Activated naive CD4-positive, alpha-beta T cell treated with anti-CD3 and anti-CD28 coated beads, Interleukin-2, amount 10 ng/mL, durations not matched to agents 7 days and 5 days (primary cell): ENCODE measurements around the gene MBOAT2.

Source experiments
- CTCF ChIA-PET: fragments of 350-600 bp; sonication (Branson Sonifier 250); formaldehyde crosslinking; loops from one replicate; lab custom pipeline; 2021; ENCODE audit warnings: antibody characterized with exemption; lab: Charles Lee
- DNase-seq: peaks from one replicate; pipeline ENCODE4 v3.0.0-alpha.2; 2020
- H3K27ac Mint-ChIP-seq: one replicate; pipeline ENCODE4 v1.8.0; 2021; ENCODE audit warnings: mild to moderate bottlenecking, moderate library complexity, mixed read lengths
- H3K27me3 Mint-ChIP-seq: one replicate; pipeline ENCODE4 v1.8.0; 2021; ENCODE audit warnings: mild to moderate bottlenecking, mixed read lengths
- H3K36me3 Mint-ChIP-seq: one replicate; pipeline ENCODE4 v1.8.0; 2021; ENCODE audit warnings: mixed read lengths
- H3K4me1 Mint-ChIP-seq: one replicate; pipeline ENCODE4 v1.8.0; 2021; ENCODE audit warnings: mixed read lengths
- H3K4me3 Mint-ChIP-seq: one replicate; pipeline ENCODE4 v1.8.0; 2021; ENCODE audit warnings: mild to moderate bottlenecking, moderate library complexity, mixed read lengths
- H3K9me3 Mint-ChIP-seq: one replicate; pipeline ENCODE4 v1.8.0; 2021; ENCODE audit warnings: mixed read lengths

MBOAT2 gene

DNA sequence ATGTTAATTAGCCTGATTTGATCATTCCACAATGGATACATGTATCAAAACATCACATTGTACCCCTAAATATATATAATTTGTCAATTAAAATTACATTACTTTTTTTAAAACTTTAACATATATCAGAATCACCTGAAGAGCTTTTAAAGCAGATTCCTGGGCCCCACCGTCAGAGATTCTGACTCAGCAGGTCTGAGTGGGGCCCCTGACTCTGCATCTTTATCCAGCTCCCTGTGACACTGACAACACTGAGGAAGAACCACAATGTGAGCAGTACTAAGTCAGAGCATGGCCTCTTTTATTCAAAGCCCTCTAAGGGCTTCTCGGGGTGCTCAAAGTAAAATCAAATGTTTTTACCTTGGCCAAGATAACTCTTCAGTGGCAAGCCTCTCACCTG is 175.8 kb downstream of the MBOAT2 start:
- no peaks in the 10 kb centered on the region for H3K27me3 Mint-ChIP-seq
- H3K9me3 Mint-ChIP-seq = no peaks in the 10 kb centered on the region
- CTCF ChIA-PET = no interaction called here
- H3K36me3 Mint-ChIP-seq = peaks cover 8% of the 10 kb centered on the region
- DNase-seq = no peak
- no peak overlapping the region for H3K27ac Mint-ChIP-seq
- no peak overlapping the region for H3K4me3 Mint-ChIP-seq
- H3K4me1 Mint-ChIP-seq = peaks cover 6% of the 10 kb centered on the region

DNA sequence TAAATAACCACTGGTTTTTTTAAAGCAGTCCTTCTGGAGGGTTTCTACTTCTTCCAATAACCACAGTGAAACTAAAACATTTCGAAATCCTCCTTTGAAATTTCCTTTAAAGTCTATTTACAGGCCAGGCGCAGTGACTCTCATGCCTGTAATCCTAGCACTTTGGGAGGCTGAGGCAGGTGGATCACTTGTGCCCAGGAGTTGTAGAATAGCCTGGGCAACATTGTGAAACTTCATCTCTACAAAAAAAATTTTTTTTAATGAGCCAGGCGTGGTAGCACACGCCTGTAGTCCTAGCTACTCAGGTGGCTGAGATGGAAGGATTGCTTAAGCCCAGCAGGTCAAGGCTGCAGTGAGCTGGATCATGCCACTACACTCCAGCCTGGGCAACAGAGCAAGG is 181.3 kb downstream of the MBOAT2 start:
- H3K36me3 Mint-ChIP-seq = peaks cover 16% of the 10 kb centered on the region

DNA sequence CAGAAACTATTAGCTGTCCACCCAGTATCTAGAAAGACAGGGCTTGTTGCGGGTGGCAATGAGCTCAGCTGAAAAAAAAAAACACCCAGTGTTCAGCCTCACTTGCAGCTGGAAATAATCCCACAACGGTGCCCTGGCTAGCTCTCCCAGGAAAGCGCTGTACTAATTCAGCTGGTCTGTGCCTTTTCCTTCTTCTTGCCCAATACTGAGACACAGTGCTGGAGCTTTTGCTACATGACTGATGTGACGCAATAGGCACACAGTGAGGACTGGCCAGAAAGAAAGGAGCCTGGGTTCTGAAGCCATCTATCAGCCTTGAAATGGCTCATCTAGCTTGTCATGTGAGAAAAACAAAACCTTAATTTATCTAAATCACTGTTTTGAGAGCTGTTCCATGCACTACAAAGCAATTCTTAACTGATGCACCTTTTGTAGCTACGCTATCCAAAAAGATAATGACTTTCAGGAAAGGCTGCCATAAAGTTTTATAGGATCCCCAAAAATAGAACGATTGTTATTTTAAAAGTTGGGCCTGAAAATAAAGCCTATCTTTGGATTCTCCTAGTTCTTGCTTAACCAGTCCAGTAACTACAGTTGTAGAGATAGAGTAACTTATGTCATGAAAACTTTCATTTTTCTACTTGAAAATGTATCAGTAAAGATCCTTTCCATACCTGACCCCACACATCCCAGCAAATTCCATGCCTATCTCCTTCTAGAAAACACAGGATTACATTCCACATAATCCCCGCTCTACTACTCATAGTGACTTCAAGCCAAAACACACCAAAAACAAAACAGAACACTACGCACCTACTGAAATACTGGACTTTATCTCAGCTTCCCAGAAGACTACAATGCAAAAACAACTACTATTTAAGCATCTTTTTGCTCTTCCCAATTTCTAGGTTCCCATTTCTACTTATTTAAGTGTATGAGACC is 181.9 kb downstream of the MBOAT2 start:
- Mint-ChIP-seq H3K27me3 (no peaks in the 10 kb centered on the region), H3K27ac (no peak overlapping the region), H3K4me3 (no peak overlapping the region), H3K4me1 (no peaks in the 10 kb centered on the region), H3K9me3 (no peaks in the 10 kb centered on the region), H3K36me3 (peaks cover 16% of the 10 kb centered on the region)
- DNase-seq = no peak
- CTCF ChIA-PET = no interaction called here

More for the DNA sequence above, 181.3 kb downstream of the MBOAT2 start:
- CTCF ChIA-PET = no interaction called here
- Mint-ChIP-seq H3K4me1 (no peaks in the 10 kb centered on the region), H3K9me3 (no peaks in the 10 kb centered on the region), H3K27me3 (no peaks in the 10 kb centered on the region), H3K27ac (no peak overlapping the region), H3K4me3 (no peak overlapping the region)
- no peak for DNase-seq

DNA sequence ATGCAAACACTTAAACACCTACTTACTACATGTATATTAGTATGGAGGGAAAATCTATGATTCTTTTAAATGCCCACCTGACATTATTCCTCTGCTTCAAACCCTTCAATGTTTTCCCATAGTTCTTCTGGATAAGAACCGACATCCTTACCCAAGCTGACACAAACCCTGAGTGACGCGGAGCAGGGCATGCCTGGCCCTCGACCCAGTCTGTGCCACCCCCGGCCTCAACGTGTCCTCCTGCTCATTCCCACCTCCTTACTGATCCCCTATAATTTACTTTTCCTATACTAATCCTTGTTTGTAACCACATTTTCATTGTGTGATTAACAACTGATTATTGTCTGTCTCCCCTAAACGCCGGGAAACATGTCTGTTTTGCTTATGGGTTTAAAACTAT is 183.5 kb downstream of the MBOAT2 start:
- H3K9me3 Mint-ChIP-seq = no peaks in the 10 kb centered on the region
- H3K27ac Mint-ChIP-seq = no peak overlapping the region
- no peak overlapping the region for H3K4me3 Mint-ChIP-seq
- H3K36me3 Mint-ChIP-seq = peaks cover 12% of the 10 kb centered on the region
- no peaks in the 10 kb centered on the region for H3K4me1 Mint-ChIP-seq
- H3K27me3 Mint-ChIP-seq = no peaks in the 10 kb centered on the region
- CTCF ChIA-PET = no interaction called here
- DNase-seq = no peak

DNA sequence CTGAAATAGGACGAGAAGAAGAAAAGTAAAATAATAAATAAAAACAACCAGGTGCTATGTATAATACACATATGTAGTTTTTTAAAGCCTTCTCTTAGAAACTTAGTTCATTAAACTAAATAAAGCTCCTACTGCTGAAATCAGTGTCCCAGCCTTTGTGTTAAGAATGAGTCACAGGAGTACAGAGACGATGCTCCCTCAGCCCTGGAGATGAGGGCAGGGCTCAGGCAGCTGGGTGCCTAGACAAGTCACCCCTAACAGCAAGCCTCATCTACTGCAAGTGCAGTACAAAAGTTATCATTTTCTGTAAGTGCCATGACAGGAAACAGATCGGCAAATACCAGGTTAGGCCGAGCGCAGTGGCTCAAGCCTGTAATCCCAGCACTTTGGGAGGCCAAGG is 184.3 kb downstream of the MBOAT2 start:
- no peak for DNase-seq
- Mint-ChIP-seq H3K27me3 (no peaks in the 10 kb centered on the region), H3K27ac (no peak overlapping the region), H3K9me3 (no peaks in the 10 kb centered on the region), H3K4me1 (no peaks in the 10 kb centered on the region), H3K36me3 (peaks cover 7% of the 10 kb centered on the region), H3K4me3 (no peak overlapping the region)
- CTCF ChIA-PET = no interaction called here

DNA sequence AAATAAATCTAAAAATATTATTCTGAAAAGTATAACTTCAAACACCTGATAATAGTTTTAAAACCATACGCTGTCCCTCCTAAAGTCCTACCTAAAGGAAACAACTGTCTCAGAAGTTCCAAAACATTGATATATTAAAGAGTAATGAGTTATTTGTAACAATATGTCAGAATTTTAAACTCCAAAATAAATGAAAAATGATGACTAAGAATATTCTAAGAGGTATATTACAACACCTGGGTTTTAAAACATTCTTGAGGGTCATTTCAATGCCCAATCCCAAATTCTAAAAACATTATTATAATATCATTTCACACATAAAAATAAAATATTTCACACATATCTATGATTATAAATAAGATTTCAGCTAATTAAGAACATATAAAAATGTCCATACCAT is 186.3 kb downstream of the MBOAT2 start:
- Mint-ChIP-seq H3K27me3 (no peaks in the 10 kb centered on the region), H3K4me1 (no peaks in the 10 kb centered on the region), H3K9me3 (no peaks in the 10 kb centered on the region), H3K27ac (no peak overlapping the region), H3K4me3 (no peak overlapping the region), H3K36me3 (peaks cover 10% of the 10 kb centered on the region)
- DNase-seq = no peak
- CTCF ChIA-PET = no interaction called here

DNA sequence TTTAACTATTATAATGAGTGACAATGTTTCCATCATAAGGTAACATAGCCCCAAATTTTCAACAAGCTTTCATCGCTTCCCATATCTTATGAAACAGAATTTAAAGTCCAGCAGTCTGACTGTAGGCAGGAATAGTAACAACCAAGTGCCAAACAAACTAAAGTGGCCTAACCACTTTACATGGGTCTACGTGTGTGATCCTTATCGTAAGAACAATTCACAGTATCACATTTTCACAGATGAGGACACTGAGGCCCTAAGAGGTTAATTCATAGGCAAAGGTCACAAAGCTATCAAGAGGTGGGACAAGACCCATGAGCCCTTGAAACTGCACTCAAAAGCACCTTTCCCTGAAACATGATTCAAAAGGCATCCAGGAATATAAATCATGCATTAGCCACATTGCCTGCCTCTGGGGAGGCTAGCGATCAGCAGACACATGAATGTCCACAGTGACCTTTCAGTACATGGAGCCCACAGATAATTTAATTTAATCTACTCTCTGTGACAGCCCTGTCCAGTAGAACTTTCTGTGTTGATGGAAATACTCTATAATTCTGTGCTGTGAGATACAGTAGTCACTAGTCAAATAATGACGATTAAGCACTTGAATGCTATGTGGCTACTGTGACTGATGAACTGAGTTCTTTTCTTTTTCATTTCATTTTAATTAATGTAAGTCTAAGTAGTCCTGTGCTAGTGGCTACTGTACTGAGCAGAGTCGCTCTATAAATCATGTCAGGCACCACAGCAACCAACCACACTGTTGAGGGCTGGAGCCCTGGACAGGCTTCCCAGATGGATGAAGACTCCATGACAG is 196.4 kb downstream of the MBOAT2 start:
- peaks cover 10% of the 10 kb centered on the region for H3K4me1 Mint-ChIP-seq
- no peak overlapping the region for H3K27ac Mint-ChIP-seq
- CTCF ChIA-PET = no interaction called here
- no peaks in the 10 kb centered on the region for H3K27me3 Mint-ChIP-seq
- no peak for DNase-seq
- H3K4me3 Mint-ChIP-seq = no peak overlapping the region
- no peaks in the 10 kb centered on the region for H3K9me3 Mint-ChIP-seq
- peaks cover 48% of the 10 kb centered on the region for H3K36me3 Mint-ChIP-seq

DNA sequence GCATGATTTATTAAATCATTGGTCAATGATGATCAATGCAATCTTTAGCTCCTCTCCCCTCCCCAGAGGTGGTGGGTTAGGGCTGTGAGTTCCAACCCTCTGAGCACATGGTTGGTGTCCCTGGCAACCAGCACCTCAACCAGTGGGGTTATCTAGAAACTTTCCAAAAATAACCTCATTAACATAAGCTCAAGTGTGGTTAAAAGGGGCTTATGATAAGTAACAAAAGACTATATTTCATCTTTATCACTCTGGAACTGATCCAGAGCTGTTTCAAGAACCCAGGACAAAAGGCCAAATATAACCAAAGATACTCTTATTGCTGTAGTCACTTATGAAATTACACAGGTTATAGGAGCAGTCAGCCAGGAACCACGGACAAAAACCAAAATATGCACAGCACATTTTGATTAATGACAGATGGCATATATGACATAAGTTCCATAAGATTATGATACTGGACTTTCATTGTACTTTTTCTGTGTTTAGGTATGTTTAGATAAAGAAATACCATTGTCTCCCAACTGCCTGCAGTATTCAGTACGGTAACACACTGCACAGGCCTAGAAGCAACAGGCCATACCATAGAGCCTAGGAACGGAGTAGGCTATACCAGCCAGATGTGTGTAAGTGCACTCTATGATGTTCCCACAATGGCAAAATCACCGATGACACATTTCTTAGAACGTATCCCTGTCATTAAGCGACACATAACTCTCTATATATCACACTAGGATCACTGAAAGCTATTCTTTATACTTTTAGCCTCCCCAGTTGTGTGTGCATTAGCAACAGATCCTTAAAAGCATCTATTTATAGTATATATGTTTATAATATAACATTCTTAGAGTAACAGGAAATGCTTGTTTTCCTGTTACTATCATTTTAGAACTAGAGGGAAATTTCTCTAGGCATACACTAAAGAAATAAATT is 197.9 kb downstream of the MBOAT2 start:
- no peaks in the 10 kb centered on the region for H3K9me3 Mint-ChIP-seq
- no peak overlapping the region for H3K4me3 Mint-ChIP-seq
- H3K4me1 Mint-ChIP-seq = peaks cover 11% of the 10 kb centered on the region
- no peak for DNase-seq
- H3K27me3 Mint-ChIP-seq = no peaks in the 10 kb centered on the region
- H3K27ac Mint-ChIP-seq = no peak overlapping the region
- CTCF ChIA-PET = interaction anchor here (1.2 kb wide), 1 partner anchor 30 kb away, joined by 3 read pairs; no protein-coding TSS in a partner anchor
- H3K36me3 Mint-ChIP-seq = peaks cover 48% of the 10 kb centered on the region

DNA sequence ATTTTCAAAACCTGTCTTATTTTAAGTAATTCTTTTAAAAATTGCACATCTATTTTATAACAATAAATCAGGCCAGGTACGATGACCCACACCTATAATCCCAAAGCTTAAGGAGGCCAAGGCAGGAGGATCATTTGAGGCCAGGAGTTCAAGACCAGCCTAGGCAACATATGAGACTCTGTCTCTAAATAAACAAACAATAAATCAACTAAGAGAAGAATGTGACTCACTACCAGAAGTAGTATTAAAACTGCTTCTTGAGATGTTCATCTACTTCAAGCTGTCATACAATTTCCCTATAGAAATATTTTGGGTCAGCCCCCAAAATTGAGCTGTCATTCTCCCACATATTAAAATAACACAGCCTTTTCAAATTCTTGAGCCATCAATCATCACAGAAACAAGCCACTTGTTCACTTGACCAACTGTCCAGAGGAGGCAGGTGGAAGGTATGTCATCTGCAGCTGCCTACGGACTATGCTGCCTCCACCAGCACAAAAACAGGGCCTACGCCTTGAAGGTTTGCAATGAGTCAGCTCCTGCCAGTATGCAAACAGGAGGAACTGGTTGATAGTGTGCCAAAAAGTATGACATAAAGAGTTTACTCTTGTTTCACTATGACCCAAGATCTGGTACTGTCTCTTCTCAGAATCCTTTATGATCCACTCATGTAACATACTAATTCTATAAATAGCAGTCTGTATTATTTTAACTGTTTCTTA is 199.7 kb downstream of the MBOAT2 start:
- H3K27ac Mint-ChIP-seq = peak overlapping the region; percentile 78
- no peak overlapping the region for H3K4me3 Mint-ChIP-seq
- peaks cover 11% of the 10 kb centered on the region for H3K4me1 Mint-ChIP-seq
- CTCF ChIA-PET = interaction anchor here (1.8 kb wide), 1 partner anchor 110 kb away, joined by 4 read pairs; no protein-coding TSS in a partner anchor
- no peaks in the 10 kb centered on the region for H3K27me3 Mint-ChIP-seq
- peaks cover 51% of the 10 kb centered on the region for H3K36me3 Mint-ChIP-seq
- peak; percentile 41 for DNase-seq
- H3K9me3 Mint-ChIP-seq = no peaks in the 10 kb centered on the region

DNA sequence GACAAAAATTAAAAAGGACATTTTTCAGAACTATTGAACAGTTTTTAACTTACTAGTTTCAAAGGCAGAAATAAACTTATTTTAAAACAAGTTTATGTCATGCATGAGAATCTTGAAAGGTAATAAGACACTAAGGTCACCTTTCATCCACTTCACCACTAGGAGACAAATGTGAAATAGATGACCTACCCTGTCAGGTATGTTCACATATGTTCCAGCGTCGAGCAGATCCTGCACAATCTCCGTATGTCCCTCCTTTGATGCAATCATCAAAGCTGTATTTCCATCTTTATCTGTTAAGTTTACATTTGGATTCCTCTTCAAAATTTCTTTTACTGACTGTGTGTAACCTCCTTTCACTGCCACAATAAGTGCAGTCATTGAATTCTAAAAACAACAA is 200.7 kb downstream of the MBOAT2 start:
- Mint-ChIP-seq H3K4me1 (peaks cover 13% of the 10 kb centered on the region), H3K9me3 (no peaks in the 10 kb centered on the region), H3K27ac (no peak overlapping the region), H3K27me3 (no peaks in the 10 kb centered on the region), H3K36me3 (peaks cover 48% of the 10 kb centered on the region), H3K4me3 (no peak overlapping the region)
- no peak for DNase-seq
- CTCF ChIA-PET = interaction anchor here (1.8 kb wide), 1 partner anchor 109 kb away, joined by 4 read pairs; no protein-coding TSS in a partner anchor
